Epithelial cell of esophagus (primary cell): Measurements from ENCODE around the gene F8.

Source experiments
- DNase-seq: peaks from one replicate; pipeline ENCODE4 v3.0.0; 2010; ENCODE audit warnings: low read depth
- H3K4me3 ChIP-seq: 2 replicates; pipeline ENCODE4 v1.5.1; 2011; ENCODE audit warnings: mild to moderate bottlenecking, low read length, control low read depth
- TF ChIP-seq, protein P1 (sequence below): IDR thresholded peaks from 2 replicates; pipeline ENCODE4 v1.5.1; 2011; ENCODE audit warnings: low read depth, mild to moderate bottlenecking, low read length, control low read depth, inconsistent platforms; ENCODE audit not compliant: insufficient read depth; ENCODE audit errors: missing control alignments

The F8 gene

DNA sequence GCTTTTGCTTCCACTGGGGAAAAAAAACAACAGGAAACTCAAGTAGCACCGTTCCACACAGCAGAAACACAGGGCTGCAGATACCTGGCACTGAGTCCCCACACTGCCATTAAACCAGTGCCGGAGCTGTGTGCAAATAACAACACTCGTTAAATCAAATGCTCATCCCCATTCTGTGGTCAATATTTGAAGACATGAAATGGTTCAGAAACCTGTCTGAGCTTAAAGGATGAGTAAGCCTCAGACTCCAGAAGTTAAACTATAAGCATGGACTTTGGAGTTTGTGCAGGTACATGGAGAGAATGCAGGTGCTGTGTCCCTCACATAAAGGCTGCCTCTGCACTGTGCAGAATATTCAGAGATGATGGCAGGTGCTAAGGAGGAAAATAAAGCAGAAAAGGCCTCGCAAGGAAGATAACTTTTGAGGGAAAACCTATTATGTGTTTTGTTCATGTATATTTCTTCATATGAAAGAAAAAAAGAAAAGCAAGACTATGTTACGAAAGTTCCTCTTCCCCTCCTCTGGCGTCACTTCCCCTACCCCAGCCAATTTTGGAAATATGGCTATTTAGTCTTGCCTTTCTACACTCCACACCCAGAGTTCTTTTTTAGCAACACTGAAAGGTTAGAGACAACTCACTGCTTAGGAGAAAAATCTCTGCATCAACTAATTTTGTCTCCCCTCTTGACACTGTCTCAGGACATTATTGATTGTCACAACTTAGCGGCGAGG lies 221.9 kb downstream of the F8 start:
- no peak overlapping the region for H3K4me3 ChIP-seq
- no peak for DNase-seq
- TF ChIP-seq, protein P1, sequence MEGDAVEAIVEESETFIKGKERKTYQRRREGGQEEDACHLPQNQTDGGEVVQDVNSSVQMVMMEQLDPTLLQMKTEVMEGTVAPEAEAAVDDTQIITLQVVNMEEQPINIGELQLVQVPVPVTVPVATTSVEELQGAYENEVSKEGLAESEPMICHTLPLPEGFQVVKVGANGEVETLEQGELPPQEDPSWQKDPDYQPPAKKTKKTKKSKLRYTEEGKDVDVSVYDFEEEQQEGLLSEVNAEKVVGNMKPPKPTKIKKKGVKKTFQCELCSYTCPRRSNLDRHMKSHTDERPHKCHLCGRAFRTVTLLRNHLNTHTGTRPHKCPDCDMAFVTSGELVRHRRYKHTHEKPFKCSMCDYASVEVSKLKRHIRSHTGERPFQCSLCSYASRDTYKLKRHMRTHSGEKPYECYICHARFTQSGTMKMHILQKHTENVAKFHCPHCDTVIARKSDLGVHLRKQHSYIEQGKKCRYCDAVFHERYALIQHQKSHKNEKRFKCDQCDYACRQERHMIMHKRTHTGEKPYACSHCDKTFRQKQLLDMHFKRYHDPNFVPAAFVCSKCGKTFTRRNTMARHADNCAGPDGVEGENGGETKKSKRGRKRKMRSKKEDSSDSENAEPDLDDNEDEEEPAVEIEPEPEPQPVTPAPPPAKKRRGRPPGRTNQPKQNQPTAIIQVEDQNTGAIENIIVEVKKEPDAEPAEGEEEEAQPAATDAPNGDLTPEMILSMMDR, result no peak

DNA sequence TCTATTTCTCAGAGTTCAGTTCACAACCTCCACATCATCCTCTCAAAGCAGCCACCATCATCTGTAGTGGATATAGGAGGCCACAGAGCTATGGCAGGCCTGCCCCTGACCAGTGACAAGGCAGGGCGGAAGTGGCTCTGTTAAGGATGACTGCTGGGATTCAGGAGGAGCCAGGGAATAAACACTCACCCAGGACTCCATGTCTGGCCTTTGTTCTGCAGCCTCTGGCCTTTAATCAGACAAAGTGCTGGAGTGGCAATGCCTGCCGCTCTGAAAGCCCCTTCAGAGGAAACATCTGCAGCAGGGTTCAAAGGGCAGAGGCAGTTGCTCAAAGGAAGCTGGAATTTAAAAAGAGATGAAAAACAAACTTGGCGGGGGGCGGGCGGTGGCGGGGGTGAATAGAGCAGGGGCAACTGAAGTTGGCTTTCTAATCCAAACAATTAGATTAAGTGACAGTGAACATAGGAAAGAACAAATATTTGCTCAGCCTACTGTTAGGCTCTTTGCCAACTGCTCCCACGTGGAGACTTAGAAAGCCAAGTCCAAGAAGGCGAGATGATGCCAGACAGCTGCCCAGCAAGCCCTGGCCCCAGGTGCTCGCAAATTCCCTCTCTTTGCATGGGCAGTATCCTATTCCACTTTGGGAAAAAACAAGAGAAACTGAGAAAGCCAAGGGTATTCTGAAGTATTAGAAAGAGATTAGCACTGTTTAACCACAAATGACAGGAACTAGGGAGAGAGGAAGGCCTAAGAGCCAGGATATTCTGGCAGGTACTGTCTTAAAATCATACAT lies 222.8 kb downstream of the F8 start:
- TF ChIP-seq, protein P1, result no peak
- no peak for DNase-seq
- no peak overlapping the region for H3K4me3 ChIP-seq

DNA sequence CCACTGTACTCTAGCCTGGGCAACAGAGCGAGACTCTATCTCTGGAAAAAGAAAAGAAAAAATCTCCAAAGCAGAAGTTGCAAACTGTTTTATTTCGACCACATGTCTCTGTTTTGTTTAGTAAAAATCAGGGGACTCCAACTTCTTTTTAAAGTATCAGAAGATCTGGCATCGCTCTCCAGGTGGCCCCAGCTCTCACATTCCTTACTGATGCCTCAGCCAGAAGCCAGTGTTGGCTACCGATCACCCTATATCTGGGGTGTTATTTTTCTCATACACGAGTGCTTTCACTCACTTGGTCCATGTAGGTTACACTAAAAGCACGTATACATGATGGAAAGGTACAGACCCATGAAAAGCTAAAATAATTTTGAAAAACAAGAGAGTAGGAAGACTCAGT lies 225.5 kb downstream of the F8 start:
- no peak overlapping the region for H3K4me3 ChIP-seq
- DNase-seq, result no peak
- TF ChIP-seq, protein P1, result no peak

DNA sequence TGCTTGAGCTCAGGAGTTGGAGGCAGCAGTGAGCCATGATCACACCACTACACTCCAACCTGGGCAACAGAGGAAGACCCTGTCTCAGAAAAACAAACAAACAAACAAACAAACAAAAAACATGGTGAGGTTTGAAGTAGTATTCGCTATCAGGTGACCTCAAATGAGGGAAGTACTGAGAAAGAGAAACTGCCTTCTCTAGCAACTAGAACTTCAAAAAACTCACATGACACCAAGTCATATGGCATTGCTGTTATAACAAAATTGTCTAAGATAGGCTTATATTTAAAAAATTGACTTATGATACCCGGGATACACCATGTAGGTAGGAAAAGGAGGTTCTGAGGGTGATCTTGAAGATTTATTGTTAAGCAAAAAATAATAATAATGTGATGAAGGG lies 227.5 kb downstream of the F8 start:
- H3K4me3 ChIP-seq, result no peak overlapping the region
- no peak for DNase-seq
- TF ChIP-seq, protein P1, result no peak

DNA sequence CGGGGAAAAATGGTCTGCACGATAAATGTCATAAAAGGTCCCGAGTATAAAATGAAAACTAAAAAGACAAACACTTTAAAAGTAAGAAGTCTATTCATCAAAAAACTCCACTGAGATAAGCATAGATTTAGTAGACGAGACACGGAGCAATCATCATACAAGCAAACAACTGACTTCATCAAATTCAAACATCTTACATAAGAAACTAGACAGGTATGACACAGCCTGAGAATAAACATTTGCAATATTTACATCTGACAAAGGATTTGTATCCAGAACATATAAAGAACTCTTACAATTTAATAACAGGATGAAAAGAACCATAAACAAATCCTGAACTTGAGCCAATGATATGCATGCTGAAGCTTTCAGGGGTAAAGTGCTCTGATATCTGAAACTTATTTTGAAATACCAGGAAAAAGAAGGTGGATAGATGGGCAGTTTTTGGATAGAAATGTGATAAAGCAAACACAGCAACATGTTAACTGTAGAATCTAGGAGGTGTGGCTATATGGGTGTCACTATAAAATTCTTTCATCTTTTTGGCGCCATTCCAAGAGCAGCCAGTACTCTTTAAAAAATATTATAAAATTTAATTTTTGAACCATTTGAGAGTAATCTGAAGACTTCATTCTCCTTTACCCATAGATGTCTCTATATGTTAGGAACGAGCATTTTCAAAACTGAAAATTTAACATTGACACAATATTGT lies 229.3 kb downstream of the F8 start:
- DNase-seq, result no peak
- TF ChIP-seq, protein P1, result no peak

DNA sequence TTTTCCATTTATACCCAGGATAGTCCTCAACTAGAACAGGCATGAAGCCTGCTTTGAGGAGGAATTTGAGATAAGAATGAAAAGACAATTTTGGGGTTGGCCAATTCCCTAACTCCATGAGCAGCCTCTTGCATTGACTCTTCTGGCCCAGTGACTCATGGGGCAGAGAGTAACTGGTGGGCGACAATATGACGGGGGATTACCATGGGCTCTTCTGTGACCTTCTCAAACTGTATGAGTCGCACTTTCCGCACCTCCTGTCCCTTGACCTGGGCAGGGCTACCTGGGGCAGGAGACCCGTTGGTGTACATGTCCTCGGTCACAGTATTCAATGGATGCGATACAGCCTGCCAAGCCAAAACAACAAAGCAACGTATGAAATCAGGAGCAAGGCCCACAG lies 230.6 kb downstream of the F8 start:
- TF ChIP-seq, protein P1, result no peak
- no peak overlapping the region for H3K4me3 ChIP-seq
- no peak for DNase-seq

More for the DNA sequence above, 229.3 kb downstream of the F8 start:
- no peak overlapping the region for H3K4me3 ChIP-seq
